ENCODE results near the gene JAG2.

GRCh38 chr14:105147671-105148603 lies 20.6 kb downstream of the JAG2 start:
- no peak for TF ChIP-seq CTCF (IDR thresholded peaks at IDR 0.05)
- TF ChIP-seq POLR2A (IDR thresholded peaks at IDR 0.05), result no peak

All from heart left ventricle (tissue), 13 donors.